DOHH2 (cell line): Measurements from ENCODE around the gene KLK3.

Experiments
- EZH2phosphoT487 ChIP-seq: fragments of 200-600 bp; sonication (generic); IDR thresholded peaks from 2 replicates; pipeline ENCODE4 v1.6.1; 2017; ENCODE audit warnings: borderline replicate concordance, mild to moderate bottlenecking, antibody characterized with exemption, low read length, moderate library complexity, mixed read lengths
- TF ChIP-seq, protein P1 (sequence below): fragments of 200-600 bp; sonication (generic); IDR thresholded peaks from one replicate; pipeline ENCODE4 v1.5.1; 2014; ENCODE audit warnings: antibody characterized with exemption, mild to moderate bottlenecking, low read depth, low read length; ENCODE audit not compliant: poor library complexity, severe bottlenecking

DNA sequence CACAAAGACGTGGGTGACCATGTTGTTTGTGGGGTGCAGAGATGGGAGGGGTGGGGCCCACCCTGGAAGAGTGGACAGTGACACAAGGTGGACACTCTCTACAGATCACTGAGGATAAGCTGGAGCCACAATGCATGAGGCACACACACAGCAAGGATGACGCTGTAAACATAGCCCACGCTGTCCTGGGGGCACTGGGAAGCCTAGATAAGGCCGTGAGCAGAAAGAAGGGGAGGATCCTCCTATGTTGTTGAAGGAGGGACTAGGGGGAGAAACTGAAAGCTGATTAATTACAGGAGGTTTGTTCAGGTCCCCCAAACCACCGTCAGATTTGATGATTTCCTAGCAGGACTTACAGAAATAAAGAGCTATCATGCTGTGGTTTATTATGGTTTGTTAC is 24.1 kb downstream of the KLK3 start:
- TF ChIP-seq, protein P1, sequence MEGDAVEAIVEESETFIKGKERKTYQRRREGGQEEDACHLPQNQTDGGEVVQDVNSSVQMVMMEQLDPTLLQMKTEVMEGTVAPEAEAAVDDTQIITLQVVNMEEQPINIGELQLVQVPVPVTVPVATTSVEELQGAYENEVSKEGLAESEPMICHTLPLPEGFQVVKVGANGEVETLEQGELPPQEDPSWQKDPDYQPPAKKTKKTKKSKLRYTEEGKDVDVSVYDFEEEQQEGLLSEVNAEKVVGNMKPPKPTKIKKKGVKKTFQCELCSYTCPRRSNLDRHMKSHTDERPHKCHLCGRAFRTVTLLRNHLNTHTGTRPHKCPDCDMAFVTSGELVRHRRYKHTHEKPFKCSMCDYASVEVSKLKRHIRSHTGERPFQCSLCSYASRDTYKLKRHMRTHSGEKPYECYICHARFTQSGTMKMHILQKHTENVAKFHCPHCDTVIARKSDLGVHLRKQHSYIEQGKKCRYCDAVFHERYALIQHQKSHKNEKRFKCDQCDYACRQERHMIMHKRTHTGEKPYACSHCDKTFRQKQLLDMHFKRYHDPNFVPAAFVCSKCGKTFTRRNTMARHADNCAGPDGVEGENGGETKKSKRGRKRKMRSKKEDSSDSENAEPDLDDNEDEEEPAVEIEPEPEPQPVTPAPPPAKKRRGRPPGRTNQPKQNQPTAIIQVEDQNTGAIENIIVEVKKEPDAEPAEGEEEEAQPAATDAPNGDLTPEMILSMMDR = no peak
- TF ChIP-seq EZH2phosphoT487 = no peak
